Thoracic aorta (tissue), 2 donors: ENCODE measurements around the gene BEGAIN. TPM values are rescaled to one million over a fixed set of nuclear protein-coding genes. Genes with fewer than 3 reads are reported as not detected.

ENCODE experiments used
- ATAC-seq: fragments of 150-250 bp; one replicate; pipeline ENCODE4 v1.8.0; 2017; ENCODE audit warnings: low read depth; ENCODE audit not compliant: insufficient number of reproducible peaks, low FRiP score
- DNase-seq: peaks from one replicate; pipeline ENCODE4 v3.0.0-alpha.2; 2020; ENCODE audit warnings: low spot score
- H3K27ac ChIP-seq, 2 donors: fragments of 200-600 bp; sonication (generic); 1 replicate in 1 of 2; 2 replicates in 1 of 2; pipeline ENCODE4 v1.5.1; 2016; ENCODE audit warnings: mild to moderate bottlenecking in 2 of 2, moderate library complexity in 2 of 2
- H3K27me3 ChIP-seq: fragments of 200-600 bp; sonication (generic); replicated peaks from 2 replicates; pipeline ENCODE4 v1.6.0; 2016; ENCODE audit warnings: mild to moderate bottlenecking; ENCODE audit not compliant: insufficient read depth
- H3K36me3 ChIP-seq: fragments of 200-600 bp; sonication (generic); one replicate; pipeline ENCODE4 v1.5.1; 2016
- H3K4me1 ChIP-seq, 2 donors: fragments of 200-600 bp; sonication (generic); 1 replicate in 1 of 2; 2 replicates in 1 of 2; pipeline versions ENCODE4 v1.5.1 to v1.6.0; 2016; ENCODE audit warnings: low read depth in 2 of 2, mild to moderate bottlenecking in 1 of 2; ENCODE audit not compliant: control insufficient read depth in 1 of 2
- H3K4me3 ChIP-seq: fragments of 200-600 bp; sonication (generic); 2 replicates; pipeline ENCODE4 v1.5.1; 2016; ENCODE audit warnings: mild to moderate bottlenecking
- H3K9me3 ChIP-seq: fragments of 200-600 bp; sonication (generic); 2 replicates; pipeline ENCODE4 v1.5.1; 2016
- CTCF ChIP-seq: fragments of 200-600 bp; sonication (generic); IDR thresholded peaks from one replicate; pipeline ENCODE4 v1.5.1; 2019; ENCODE audit warnings: antibody characterized with exemption
- total RNA-seq, 2 donors: library from RNA; depleted of rRNA; stranded (reverse); fragments of >200 nt; gene quantifications; one replicate each; pipeline versions ENCODE4 v1.1.0 to v1.2.3, GENCODE V29; 2016

The BEGAIN gene
- total RNA-seq, 2 donors from 2014 or later = 0.27 to 0.85 TPM

- no peak for TF ChIP-seq CTCF
- Histone ChIP-seq H3K27me3 (no peaks in the 10 kb centered on the region), H3K9me3 (no peaks in the 10 kb centered on the region), H3K4me1 (no peaks in the 10 kb centered on the region), H3K4me3 (no peak overlapping the region), H3K27ac (no peak overlapping the region), H3K36me3 (peaks cover 13% of the 10 kb centered on the region)
- DNase-seq = no peak
- ATAC-seq = no peak
These were observed 60.6 kb downstream of the BEGAIN start for GRCh38 chr14:100526632-100527031.

GRCh38 chr14:100526057-100526456, 61.2 kb downstream of the BEGAIN start:
- no peak overlapping the region for H3K4me3 ChIP-seq
- TF ChIP-seq CTCF = no peak
- no peak overlapping the region for H3K27ac ChIP-seq
- no peaks in the 10 kb centered on the region for H3K4me1 ChIP-seq
- H3K9me3 ChIP-seq = no peaks in the 10 kb centered on the region
- ATAC-seq (no peak), DNase-seq (no peak)
- H3K36me3 ChIP-seq = peaks cover 13% of the 10 kb centered on the region
- no peaks in the 10 kb centered on the region for H3K27me3 ChIP-seq

- no peaks in the 10 kb centered on the region for H3K9me3 ChIP-seq
- H3K4me1 ChIP-seq = no peaks in the 10 kb centered on the region
- peaks cover 13% of the 10 kb centered on the region for H3K36me3 ChIP-seq
- DNase-seq = no peak
- ATAC-seq = no peak
- H3K4me3 ChIP-seq = no peak overlapping the region
- H3K27me3 ChIP-seq = no peaks in the 10 kb centered on the region
- no peak for TF ChIP-seq CTCF
- H3K27ac ChIP-seq = no peak overlapping the region
These were observed 61.6 kb downstream of the BEGAIN start for GRCh38 chr14:100525615-100526014.

- TF ChIP-seq CTCF = no peak
- ATAC-seq (no peak), DNase-seq (no peak)
- no peaks in the 10 kb centered on the region for H3K27me3 ChIP-seq
- H3K9me3 ChIP-seq = no peaks in the 10 kb centered on the region
- no peak overlapping the region for H3K27ac ChIP-seq
- no peak overlapping the region for H3K4me3 ChIP-seq
- no peaks in the 10 kb centered on the region for H3K4me1 ChIP-seq
- H3K36me3 ChIP-seq = peaks cover 13% of the 10 kb centered on the region
These were observed 62.3 kb downstream of the BEGAIN start for GRCh38 chr14:100524933-100525243.

GRCh38 chr14:100524233-100524932, 62.8 kb downstream of the BEGAIN start:
- Histone ChIP-seq H3K27me3 (no peaks in the 10 kb centered on the region), H3K4me1 (no peaks in the 10 kb centered on the region), H3K27ac (no peak overlapping the region), H3K4me3 (no peak overlapping the region), H3K36me3 (peaks cover 13% of the 10 kb centered on the region), H3K9me3 (no peaks in the 10 kb centered on the region)
- no peak for TF ChIP-seq CTCF
- no peak for ATAC-seq
- DNase-seq = no peak
